ENCODE results near the gene PTGIS. TPM values are rescaled to one million over a fixed set of nuclear protein-coding genes. Genes with fewer than 3 reads are reported as not detected.

The PTGIS gene
- total RNA-seq, 4 donors from 2014 or later: 75.3 to 169 (median 137) TPM

DNA sequence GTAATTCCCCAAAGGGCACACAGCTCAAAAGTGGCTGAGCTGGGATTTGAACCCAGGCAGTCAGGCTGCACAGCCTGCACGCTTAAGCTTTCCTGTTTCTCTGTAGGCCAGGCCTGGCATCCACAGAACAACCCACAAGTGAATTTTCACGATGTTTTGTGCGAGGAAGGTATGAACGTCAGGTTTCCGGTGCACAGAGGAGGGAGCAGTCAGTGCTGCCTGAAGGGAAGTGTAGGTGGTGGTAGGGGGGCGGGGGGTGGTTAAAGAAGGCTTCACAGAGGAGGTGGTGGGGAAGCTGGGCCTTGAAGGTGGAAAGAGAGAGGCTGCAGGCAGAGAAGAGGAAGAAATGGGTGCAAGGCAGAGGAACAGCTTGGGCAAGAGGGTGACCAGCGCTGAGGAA is 99.5 kb downstream of the PTGIS start:
- H3K27ac ChIP-seq: no peak overlapping the region
- H3K27me3 ChIP-seq: no peaks in the 10 kb centered on the region
- peaks cover 0 to 40% (median 0%) of the 10 kb centered on the region in 3 donors for H3K4me1 ChIP-seq
- no peaks in the 10 kb centered on the region for H3K9me3 ChIP-seq
- 88 to 92% methylated on average over 1 to 2 of the region's 7 CpGs for WGBS, 2 donors (ENCODE audit: low coverage in 1 of 2)
- no peak for ATAC-seq
- no peak for TF ChIP-seq POLR2AphosphoS5 (IDR thresholded peaks at IDR 0.05)
- TF ChIP-seq, protein P1, sequence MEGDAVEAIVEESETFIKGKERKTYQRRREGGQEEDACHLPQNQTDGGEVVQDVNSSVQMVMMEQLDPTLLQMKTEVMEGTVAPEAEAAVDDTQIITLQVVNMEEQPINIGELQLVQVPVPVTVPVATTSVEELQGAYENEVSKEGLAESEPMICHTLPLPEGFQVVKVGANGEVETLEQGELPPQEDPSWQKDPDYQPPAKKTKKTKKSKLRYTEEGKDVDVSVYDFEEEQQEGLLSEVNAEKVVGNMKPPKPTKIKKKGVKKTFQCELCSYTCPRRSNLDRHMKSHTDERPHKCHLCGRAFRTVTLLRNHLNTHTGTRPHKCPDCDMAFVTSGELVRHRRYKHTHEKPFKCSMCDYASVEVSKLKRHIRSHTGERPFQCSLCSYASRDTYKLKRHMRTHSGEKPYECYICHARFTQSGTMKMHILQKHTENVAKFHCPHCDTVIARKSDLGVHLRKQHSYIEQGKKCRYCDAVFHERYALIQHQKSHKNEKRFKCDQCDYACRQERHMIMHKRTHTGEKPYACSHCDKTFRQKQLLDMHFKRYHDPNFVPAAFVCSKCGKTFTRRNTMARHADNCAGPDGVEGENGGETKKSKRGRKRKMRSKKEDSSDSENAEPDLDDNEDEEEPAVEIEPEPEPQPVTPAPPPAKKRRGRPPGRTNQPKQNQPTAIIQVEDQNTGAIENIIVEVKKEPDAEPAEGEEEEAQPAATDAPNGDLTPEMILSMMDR (IDR thresholded peaks at IDR 0.05): no peak
- no peak for TF ChIP-seq EP300 (IDR thresholded peaks at IDR 0.05)
- TF ChIP-seq POLR2A (IDR thresholded peaks at IDR 0.05): no peak
- H3K36me3 ChIP-seq: peaks cover 0 to 24% of the 10 kb centered on the region in 2 donors
- no peak overlapping the region for H3K4me3 ChIP-seq

DNA sequence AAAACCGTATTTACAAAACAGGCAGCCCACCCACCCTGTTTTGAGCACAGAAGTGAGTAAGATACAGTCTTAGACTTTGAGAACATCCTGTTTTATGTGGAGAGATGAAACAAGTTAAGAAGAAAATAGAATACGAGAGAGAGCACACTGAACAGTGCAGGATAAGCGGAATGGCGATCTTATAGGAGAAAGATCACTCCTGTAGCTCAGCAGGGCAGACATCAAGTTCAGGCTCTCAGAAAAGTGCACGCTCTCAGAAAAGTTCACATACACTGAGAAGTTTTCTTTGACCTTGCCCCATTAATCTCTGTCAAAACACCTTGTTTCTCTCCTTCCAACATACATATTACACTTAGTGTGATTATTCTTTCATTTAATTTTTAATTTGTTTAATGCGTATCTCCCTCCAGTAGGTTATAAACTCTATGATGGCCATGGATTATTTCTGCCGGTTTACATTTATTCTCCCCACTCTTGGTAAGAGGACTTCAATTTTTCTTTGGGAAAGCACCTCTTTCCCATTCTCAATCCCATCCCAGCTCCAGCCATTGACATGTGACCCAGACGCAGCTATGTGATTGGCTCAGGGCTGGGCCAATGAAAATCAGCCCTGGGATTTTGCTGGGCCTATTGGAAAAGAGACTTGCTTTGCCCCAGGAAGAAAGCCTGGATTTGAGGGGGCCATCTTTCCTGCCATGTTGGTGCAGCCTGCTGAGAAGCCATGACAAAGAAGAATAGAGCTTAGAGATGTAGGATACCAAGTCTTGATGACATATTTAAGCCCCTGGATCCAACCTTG is 101.6 kb downstream of the PTGIS start:
- 80 to 86% methylated on average over 6 to 7 of the region's 8 CpGs for WGBS, 2 donors (ENCODE audit: low coverage in 1 of 2)
- Histone ChIP-seq H3K9me3 (no peaks in the 10 kb centered on the region), H3K4me3 (no peak overlapping the region), H3K36me3 (peaks cover 0 to 20% of the 10 kb centered on the region in 2 donors), H3K4me1 (peaks cover 0 to 53% (median 0%) of the 10 kb centered on the region in 3 donors), H3K27ac (no peak overlapping the region), H3K27me3 (no peaks in the 10 kb centered on the region)
- no peak for ATAC-seq
- no peak for TF ChIP-seq EP300 (IDR thresholded peaks at IDR 0.05)
- TF ChIP-seq POLR2A (IDR thresholded peaks at IDR 0.05): no peak
- TF ChIP-seq POLR2AphosphoS5 (IDR thresholded peaks at IDR 0.05): no peak
- TF ChIP-seq, protein P1 (IDR thresholded peaks at IDR 0.05): no peak

DNA sequence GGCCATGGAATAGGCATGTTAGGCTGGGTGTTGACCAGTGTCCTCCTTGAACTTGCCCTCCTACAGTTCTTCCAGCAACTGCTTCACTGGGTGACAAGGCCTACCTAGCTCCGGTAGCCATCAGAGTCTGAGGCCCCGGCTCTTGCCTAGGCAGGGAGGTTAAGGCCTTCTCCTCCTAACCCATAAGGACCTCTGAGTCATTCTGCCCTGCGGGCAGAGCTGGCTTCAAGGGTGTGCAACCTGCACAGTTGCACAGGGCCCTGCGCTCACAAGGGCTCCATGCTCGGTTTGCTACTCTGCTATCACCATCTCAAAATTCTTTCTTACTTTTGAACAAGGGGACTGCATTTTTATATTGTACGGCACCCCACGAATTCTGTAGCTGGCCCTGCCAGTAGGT is 103.4 kb downstream of the PTGIS start:
- no peaks in the 10 kb centered on the region for H3K27me3 ChIP-seq
- H3K27ac ChIP-seq: peak overlapping the region in 1 of 4 donors; percentile 10
- H3K36me3 ChIP-seq: peaks cover 0 to 14% of the 10 kb centered on the region in 2 donors
- WGBS, 2 donors (ENCODE audit: low coverage in 1 of 2): 89 to 95% methylated on average over 4 to 5 of the region's 7 CpGs
- no peak for ATAC-seq
- H3K4me1 ChIP-seq: peaks cover 0 to 55% (median 0%) of the 10 kb centered on the region in 3 donors
- H3K4me3 ChIP-seq: no peak overlapping the region
- TF ChIP-seq POLR2AphosphoS5 (IDR thresholded peaks at IDR 0.05) (no peak), EP300 (IDR thresholded peaks at IDR 0.05) (no peak), POLR2A (IDR thresholded peaks at IDR 0.05) (no peak)
- TF ChIP-seq, protein P1 (IDR thresholded peaks at IDR 0.05): no peak
- H3K9me3 ChIP-seq: no peaks in the 10 kb centered on the region

DNA sequence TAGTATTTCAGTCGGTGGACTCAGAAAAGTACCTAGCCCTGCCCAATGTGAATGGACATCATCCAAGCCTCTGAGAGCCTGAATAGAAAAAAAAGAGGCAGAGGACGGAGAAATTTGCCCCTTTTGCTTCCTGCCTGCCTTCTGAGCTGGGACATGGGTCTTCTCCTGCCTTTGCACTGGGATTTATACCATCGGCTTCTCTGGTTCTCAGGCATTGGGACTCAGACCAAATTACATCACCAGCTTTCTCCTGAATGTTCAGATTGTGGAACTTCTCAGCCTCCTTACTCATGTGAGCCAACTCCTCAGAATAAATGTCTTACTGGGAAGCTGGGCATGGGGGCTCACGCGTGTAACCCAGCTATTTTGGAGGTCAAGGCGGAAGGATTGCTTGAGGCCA is 105.3 kb downstream of the PTGIS start:
- Histone ChIP-seq H3K4me3 (no peak overlapping the region), H3K4me1 (peaks cover 0 to 49% (median 0%) of the 10 kb centered on the region in 3 donors), H3K27me3 (no peaks in the 10 kb centered on the region), H3K9me3 (no peaks in the 10 kb centered on the region), H3K27ac (peak overlapping the region in 3 of 4 donors; percentile 27 to 49 (median 42)), H3K36me3 (peaks cover 0 to 5% of the 10 kb centered on the region in 2 donors)
- TF ChIP-seq POLR2A (IDR thresholded peaks at IDR 0.05) (no peak), EP300 (IDR thresholded peaks at IDR 0.05) (no peak), POLR2AphosphoS5 (IDR thresholded peaks at IDR 0.05) (no peak)
- TF ChIP-seq, protein P1 (IDR thresholded peaks at IDR 0.05): no peak
- WGBS, 2 donors (ENCODE audit: low coverage in 1 of 2): 40 to 47% methylated on average over 3 to 6 of the region's 6 CpGs
- no peak for ATAC-seq

Measured in gastroesophageal sphincter (tissue), 4 donors.